HG03159 (cell line): ENCODE results near the gene ZCCHC7.
A peak's percentile ranks its signal among the peaks of the same experiment; 100 is the strongest.

ENCODE experiments used
- ATAC-seq: cut with Tn5 transposase; IDR thresholded peaks from one replicate; pipeline ENCODE4 v1.9.1; 2021; ENCODE audit warnings: mild to moderate bottlenecking, moderate library complexity; ENCODE audit not compliant: unreplicated experiment

ZCCHC7 gene

GRCh38 chr9:37364751-37365360, 244.5 kb downstream of the ZCCHC7 start:
- ATAC-seq, result no peak

DNA sequence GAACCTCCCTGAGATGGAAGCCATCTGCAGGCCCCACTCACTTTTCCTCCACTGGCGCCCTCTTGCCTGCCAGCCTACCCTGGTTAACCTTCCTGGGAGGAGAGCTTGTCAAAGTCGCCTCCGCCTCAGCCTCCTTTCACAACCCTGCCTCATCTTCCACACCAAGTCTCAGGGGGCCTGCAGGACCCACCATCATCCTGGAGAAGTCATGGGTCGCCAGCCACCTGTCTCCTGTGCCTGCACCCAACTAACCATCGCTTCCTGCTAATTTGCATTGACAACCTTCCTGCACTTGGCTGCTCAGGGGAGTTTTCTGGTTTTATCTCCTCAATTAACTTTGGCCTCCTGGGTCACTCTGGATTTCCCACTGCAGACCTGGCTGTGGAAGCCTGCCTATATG, 249.3 kb downstream of the ZCCHC7 start:
- ATAC-seq, result peak; percentile 29

GRCh38 chr9:37370282-37370681, 249.9 kb downstream of the ZCCHC7 start:
- ATAC-seq, result no peak

DNA sequence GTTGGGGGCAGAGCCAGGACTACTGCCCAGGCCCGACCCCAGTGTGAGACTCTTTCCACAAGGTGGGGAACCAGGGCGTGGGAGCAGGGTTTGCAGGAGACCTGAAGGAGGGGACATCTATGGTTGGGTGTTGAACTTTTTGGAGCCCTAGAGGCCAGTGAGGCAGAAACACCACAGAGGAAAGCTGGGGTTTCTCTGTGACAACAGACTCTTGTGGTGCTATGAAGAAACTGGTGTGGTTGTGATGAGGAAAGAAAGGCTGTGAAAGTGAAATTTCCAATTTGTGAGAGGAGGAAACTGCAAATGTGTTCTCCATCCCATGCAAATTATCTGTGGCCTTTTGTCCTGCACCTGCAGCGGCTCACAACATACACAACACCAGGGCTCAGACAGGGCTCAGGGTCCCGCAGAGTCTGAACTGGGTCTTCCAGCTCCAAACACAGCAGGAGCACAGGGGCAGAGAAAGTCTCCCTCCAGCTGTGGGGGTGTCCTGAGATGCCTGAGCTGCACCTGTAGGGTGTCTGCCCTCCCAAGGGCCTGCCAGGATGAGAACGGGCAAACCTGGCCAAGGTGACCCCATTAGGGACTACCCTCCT, 250.7 kb downstream of the ZCCHC7 start:
- ATAC-seq, result peak; percentile 67

DNA sequence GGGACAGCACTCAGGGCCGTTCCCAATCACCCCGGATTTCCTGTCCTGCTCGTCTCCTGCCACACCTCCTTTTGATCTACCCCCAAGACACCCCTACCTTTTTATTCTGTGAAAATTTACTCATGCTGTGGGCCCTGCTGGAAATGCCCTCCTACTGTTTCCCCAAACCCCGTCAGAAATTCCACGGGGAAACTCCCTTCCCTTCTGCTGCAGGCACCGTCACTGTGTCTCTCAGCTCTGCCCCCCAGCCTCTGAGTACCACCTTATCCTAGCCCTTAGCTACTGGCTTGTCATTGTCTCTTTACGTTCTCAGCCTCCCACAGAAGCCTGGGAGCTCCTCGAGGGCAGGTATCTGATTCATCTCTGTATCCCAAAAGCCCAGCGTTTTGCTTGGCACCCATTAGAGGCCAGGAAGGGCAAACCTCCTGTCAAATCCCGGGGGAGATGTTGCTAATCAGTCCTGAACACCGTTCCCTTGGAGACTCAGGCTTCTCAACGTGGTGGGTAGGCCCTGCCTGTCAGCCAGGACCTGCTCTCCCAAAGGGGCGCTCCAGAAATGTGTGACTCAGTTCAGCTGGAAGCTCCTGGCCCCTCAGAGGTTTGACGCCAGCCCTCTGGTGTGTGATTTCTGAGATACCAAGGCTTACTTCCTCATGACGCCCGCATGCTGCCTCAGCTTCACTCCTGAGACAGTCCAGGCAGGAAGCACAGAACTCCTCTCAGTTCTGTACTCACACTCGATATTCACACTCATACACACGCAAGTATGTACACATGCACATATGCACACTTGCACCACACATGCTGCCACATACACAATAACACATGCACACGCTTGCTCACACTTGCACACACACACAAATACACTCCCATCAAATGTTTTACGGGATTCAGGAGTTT, 251.4 kb downstream of the ZCCHC7 start:
- peak; percentile 8 for ATAC-seq

GRCh38 chr9:37372839-37373238, 252.5 kb downstream of the ZCCHC7 start:
- no peak for ATAC-seq

- ATAC-seq, result no peak
Observed at GRCh38 chr9:37373621-37374020, 253.2 kb downstream of the ZCCHC7 start.

DNA sequence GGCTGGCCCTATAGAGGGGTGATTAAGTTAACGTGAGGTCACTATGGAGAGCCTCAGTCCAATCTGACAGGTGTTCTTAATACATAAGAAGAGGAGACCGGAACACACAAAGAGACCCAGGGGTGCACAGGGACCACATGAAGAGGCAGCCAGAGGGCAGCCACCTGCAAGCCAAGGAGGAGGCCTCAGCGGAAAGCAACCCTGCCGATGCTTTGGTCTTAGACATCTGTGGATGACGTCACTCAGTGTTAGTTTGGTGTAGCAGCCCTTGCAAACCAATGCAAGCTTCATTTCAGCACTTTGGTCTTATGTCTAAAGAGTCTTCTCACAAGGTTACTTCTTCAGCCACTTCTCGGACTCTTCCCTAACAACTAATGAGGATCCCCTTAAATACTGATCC, 254.5 kb downstream of the ZCCHC7 start:
- ATAC-seq, result peak; percentile 45

DNA sequence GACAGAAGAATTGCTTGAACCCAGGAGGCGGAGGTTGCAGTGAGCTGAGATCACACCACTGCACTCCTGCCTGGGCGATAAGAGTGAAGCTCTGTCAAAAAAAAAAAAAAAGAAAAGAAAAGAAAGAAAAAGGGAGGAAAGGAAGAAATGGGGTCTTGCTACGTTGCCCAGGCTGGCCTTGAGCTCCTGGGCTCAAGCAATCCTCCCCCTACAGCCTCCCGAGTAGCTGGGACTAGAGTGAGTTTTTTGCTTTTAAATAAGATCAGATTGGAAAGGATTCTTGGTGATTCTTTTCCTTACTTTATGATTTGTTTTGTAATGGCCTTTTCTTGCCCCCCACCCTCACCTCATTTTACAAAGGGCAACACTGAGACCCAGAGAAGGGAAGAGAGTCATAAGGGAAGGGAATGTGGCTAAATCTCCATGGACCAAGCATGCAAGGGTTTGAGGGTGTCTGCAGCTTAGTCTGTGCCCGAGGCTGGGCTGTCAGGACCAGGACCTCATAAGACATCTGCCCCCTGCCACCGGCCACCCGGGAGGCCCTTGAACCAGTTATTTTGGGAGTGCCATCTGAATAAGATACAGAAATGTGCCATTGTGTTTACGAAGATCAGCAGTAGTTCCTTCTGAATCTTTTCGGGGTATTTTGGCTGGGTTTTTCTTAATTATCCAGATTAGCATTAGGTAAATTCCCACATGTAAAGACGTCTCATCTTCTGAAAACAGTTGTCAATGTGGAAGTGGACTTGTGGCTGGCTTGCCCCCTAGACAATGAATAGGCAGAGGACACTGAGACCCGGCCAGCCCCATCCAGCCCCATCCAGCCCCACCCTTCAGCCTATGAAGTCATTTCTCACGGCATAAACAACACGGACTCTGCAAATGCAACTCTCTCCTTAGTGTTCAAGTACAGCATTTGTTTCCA, 257.6 kb downstream of the ZCCHC7 start:
- no peak for ATAC-seq

DNA sequence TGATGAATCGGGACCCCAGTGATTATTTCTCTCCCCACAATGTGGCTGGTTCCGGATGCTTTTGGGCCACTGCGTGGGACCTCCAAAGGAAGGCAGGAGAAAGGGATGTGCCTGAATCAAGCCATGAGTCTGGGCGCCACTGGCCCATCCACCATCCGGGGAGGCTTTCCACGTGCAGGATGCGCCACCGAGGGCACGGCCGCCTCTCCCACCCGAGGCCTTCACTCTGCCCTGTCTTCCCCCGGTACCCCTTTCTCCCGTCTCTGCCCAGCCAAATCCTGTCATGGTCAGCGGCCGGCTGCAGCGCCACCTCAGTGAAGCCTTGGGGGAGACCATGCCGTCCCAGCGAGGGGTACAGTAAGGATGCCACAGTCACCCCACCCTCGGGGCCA, 258.2 kb downstream of the ZCCHC7 start:
- no peak for ATAC-seq

GRCh38 chr9:37379835-37380234, 259.5 kb downstream of the ZCCHC7 start:
- no peak for ATAC-seq

DNA sequence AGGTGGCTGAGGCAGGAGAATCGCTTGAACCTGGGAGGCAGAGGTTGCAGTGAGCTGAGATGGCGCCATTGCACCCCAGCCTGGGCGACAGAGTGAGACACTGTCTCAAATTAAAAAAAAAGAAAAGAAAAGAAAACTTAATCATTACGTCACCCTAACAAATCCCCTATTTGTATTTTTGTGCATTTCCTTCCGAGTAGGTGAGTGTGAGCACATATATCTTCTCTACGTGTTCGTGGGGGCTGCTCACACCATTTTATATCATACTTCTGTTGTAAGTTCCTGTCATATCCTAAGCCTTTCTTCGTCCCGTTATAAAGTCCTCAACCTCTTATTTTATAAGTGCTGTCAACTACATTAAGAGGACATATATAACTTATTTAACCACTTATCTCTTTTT, 260.2 kb downstream of the ZCCHC7 start:
- ATAC-seq, result no peak

GRCh38 chr9:37381094-37381741, 260.8 kb downstream of the ZCCHC7 start:
- no peak for ATAC-seq

DNA sequence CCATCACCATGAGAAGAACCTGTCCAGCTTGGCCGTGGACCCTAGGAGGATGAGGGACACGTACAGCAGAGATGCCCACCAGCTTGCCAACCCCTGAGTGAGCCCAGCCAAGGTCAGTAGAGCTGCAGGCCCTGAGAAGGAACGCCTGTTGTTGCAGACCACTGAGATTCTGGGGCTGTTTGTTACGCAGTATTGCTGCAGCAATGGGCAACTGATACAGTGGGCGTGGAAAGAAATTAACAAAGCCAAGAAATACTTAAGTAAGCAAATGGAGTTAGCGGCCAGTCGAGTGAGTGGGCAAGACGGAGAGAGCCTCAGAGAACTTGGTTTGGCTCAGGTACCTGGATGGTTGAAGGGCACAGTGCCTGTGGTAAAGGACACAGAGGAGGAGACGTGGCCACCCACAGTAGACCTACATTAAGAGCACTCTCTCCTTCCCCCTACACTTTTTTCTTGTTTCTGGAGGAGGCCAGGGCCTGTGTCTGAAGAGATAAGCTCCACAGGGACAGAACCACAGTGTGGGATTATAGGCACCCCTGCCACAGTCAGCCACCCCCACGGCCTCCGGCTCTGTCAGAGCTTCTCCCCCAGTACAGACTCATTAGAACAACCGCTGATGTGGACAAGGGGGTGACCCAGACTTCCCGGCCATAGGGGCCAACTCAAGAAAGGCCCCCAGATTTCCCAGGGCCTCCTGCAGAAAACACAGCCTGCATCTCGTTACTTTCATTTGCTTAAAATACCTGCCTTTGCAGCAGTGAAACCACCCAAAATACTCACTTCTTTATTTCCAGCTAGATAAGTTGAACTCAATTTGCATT, 262.0 kb downstream of the ZCCHC7 start:
- ATAC-seq, result no peak

- ATAC-seq, result no peak
Observed at GRCh38 chr9:37382982-37383357, 262.6 kb downstream of the ZCCHC7 start.

- ATAC-seq, result no peak
Observed at GRCh38 chr9:37383393-37383792, 263.0 kb downstream of the ZCCHC7 start.

GRCh38 chr9:37383876-37384746, 263.7 kb downstream of the ZCCHC7 start:
- ATAC-seq, result no peak

DNA sequence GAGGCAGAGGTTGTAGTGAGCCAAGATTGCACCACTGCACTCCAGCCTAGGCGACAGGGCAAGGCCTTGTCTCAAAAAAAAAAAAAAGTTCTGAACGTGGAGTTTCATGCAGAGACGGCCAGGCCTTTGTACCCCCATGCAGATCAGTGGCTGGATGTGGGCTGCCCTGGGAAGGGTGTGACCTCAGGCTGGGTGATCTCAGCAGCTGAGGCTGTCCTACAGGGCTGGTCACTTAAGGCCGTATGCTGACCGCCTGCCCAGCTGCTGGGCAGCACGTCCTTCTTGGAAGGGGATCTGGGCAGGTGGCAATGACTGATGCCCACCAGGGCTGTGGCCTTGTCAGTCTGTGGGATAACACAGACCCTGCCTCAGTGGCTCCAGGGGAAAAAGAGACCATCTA, 264.9 kb downstream of the ZCCHC7 start:
- ATAC-seq, result no peak

- ATAC-seq, result no peak
Observed at GRCh38 chr9:37386988-37387387, 266.6 kb downstream of the ZCCHC7 start.
